ENCODE data around the gene DEK.
"Not testable (repeated sequence)": the region's sequence is repeated elsewhere in the genome, so short reads cannot be mapped to it uniquely, and the experiment has no call there.

DEK gene

GRCh38 chr6:18207949-18208348 is 56.4 kb downstream of the DEK start:
- no peak for DNase-seq (ENCODE audit: low read depth in 4 of 4, low spot score in 1 of 4)

- no peak for DNase-seq (ENCODE audit: low read depth in 4 of 4, low spot score in 1 of 4)
Measured at GRCh38 chr6:18207438-18207837, 56.9 kb downstream of the DEK start.

- DNase-seq (ENCODE audit: low read depth in 4 of 4, low spot score in 1 of 4) = no peak
Measured at GRCh38 chr6:18206591-18206990, 57.7 kb downstream of the DEK start.

- no peak for DNase-seq (ENCODE audit: low read depth in 4 of 4, low spot score in 1 of 4)
Measured at GRCh38 chr6:18204691-18205090, 59.6 kb downstream of the DEK start.

- DNase-seq (ENCODE audit: low read depth in 4 of 4, low spot score in 1 of 4) = no peak
Measured at GRCh38 chr6:18203786-18204185, 60.5 kb downstream of the DEK start.

- no peak for DNase-seq (ENCODE audit: low read depth in 4 of 4, low spot score in 1 of 4)
Measured at GRCh38 chr6:18192026-18192425, 72.3 kb downstream of the DEK start.

GRCh38 chr6:18189196-18189595 is 75.1 kb downstream of the DEK start:
- no peak for DNase-seq (ENCODE audit: low read depth in 4 of 4, low spot score in 1 of 4)

- DNase-seq (ENCODE audit: low read depth in 4 of 4, low spot score in 1 of 4) = no peak
Measured at GRCh38 chr6:18187701-18188100, 76.6 kb downstream of the DEK start.

GRCh38 chr6:18186540-18187250 is 77.6 kb downstream of the DEK start:
- DNase-seq (ENCODE audit: low read depth in 4 of 4, low spot score in 1 of 4) = no peak

GRCh38 chr6:18186033-18186432 is 78.3 kb downstream of the DEK start:
- no peak for DNase-seq (ENCODE audit: low read depth in 4 of 4, low spot score in 1 of 4)

GRCh38 chr6:18185624-18186023 is 78.7 kb downstream of the DEK start:
- DNase-seq (ENCODE audit: low read depth in 4 of 4, low spot score in 1 of 4) = no peak

- no peak for DNase-seq (ENCODE audit: low read depth in 4 of 4, low spot score in 1 of 4)
Measured at GRCh38 chr6:18183766-18184165, 80.6 kb downstream of the DEK start.

GRCh38 chr6:18182568-18182967 is 81.8 kb downstream of the DEK start:
- no peak for DNase-seq (ENCODE audit: low read depth in 4 of 4, low spot score in 1 of 4)

- no peak for DNase-seq (ENCODE audit: low read depth in 4 of 4, low spot score in 1 of 4)
Measured at GRCh38 chr6:18179770-18180356, 84.5 kb downstream of the DEK start.

GRCh38 chr6:18178960-18179615 is 85.2 kb downstream of the DEK start:
- no peak for DNase-seq (ENCODE audit: low read depth in 4 of 4, low spot score in 1 of 4)

- no peak for DNase-seq (ENCODE audit: low read depth in 4 of 4, low spot score in 1 of 4)
Measured at GRCh38 chr6:18177286-18177965, 86.9 kb downstream of the DEK start.

GRCh38 chr6:18176198-18176597 is 88.1 kb downstream of the DEK start:
- not testable (repeated sequence) for DNase-seq (ENCODE audit: low read depth in 4 of 4, low spot score in 1 of 4)

All from stimulated activated CD4-positive, alpha-beta T cell treated with anti-CD3 and anti-CD28 coated beads, Interleukin-1b, Interleukin-23, amount 100 ng/mL, for 24 hours (primary cell).